ENCODE measurements around the gene TRAF3. TPM values are rescaled to one million over a fixed set of nuclear protein-coding genes. Genes with fewer than 3 reads are reported as not detected.

Gene TRAF3
- total RNA-seq, 1 experiment from 2014 or later, result 11.2 TPM

- H3K27me3 Mint-ChIP-seq (ENCODE audit: low read depth), result no peaks in the 10 kb centered on the region
These were observed 12.1 kb downstream of the TRAF3 start for GRCh38 chr14:102789349-102789748.

GRCh38 chr14:102793531-102794328 is 16.5 kb downstream of the TRAF3 start:
- Mint-ChIP-seq H3K36me3 (peaks cover 12% of the 10 kb centered on the region), H3K4me1 (peaks cover 5% of the 10 kb centered on the region), H3K27me3 (ENCODE audit: low read depth) (no peaks in the 10 kb centered on the region), H3K27ac (no peak overlapping the region), H3K4me3 (no peak overlapping the region), H3K9me3 (peaks cover 15% of the 10 kb centered on the region)
- ChIA-PET CTCF (no interaction called here), POLR2A (no interaction called here)
- ATAC-seq (no peak), DNase-seq (ENCODE audit: low spot score) (no peak)
- TF ChIP-seq ATF2 (CRISPR knock-in tag; IDR thresholded peaks at IDR 0.05; ENCODE audit: borderline replicate concordance, low read depth) (no peak), MLX (CRISPR knock-in tag; IDR thresholded peaks at IDR 0.05) (no peak), ZNF219 (CRISPR knock-in tag; IDR thresholded peaks at IDR 0.05; ENCODE audit: borderline replicate concordance) (no peak), ATF3 (CRISPR knock-in tag; conservative IDR thresholded peaks at IDR 0.05) (no peak), NR2C2 (CRISPR knock-in tag; IDR thresholded peaks at IDR 0.05) (no peak), AR (CRISPR knock-in tag; IDR thresholded peaks at IDR 0.05) (no peak), ZBTB21 (CRISPR knock-in tag; IDR thresholded peaks at IDR 0.05; ENCODE audit: borderline replicate concordance) (no peak), PRRX2 (CRISPR knock-in tag; IDR thresholded peaks at IDR 0.05) (no peak), GTF2I (CRISPR knock-in tag; conservative IDR thresholded peaks at IDR 0.05) (no peak), NFE2L1 (CRISPR knock-in tag; IDR thresholded peaks at IDR 0.05) (no peak), EMX1 (CRISPR knock-in tag; IDR thresholded peaks at IDR 0.05) (no peak), ETV6 (CRISPR knock-in tag; IDR thresholded peaks at IDR 0.05) (no peak), CDX4 (CRISPR knock-in tag; IDR thresholded peaks at IDR 0.05; ENCODE audit: borderline replicate concordance) (no peak), PRDM15 (CRISPR knock-in tag; IDR thresholded peaks at IDR 0.05) (no peak), CBFB (CRISPR knock-in tag; IDR thresholded peaks at IDR 0.05; ENCODE audit: low read depth) (no peak), ELF4 (CRISPR knock-in tag; IDR thresholded peaks at IDR 0.05; ENCODE audit: low read depth) (no peak)

More at GRCh38 chr14:102789349-102789748, 12.1 kb downstream of the TRAF3 start:
- ATAC-seq (no peak), DNase-seq (ENCODE audit: low spot score) (no peak)
- ChIA-PET CTCF (no interaction called here), POLR2A (no interaction called here)
- Mint-ChIP-seq H3K9me3 (peaks cover 15% of the 10 kb centered on the region), H3K4me1 (peaks cover 13% of the 10 kb centered on the region), H3K36me3 (peaks cover 12% of the 10 kb centered on the region), H3K27ac (no peak overlapping the region), H3K4me3 (no peak overlapping the region)
- TF ChIP-seq ESRRA (CRISPR knock-in tag; IDR thresholded peaks at IDR 0.05; ENCODE audit: borderline replicate concordance), result no peak
- TF ChIP-seq MXD4 (CRISPR knock-in tag; IDR thresholded peaks at IDR 0.05; ENCODE audit: borderline replicate concordance), result no peak
- no peak for TF ChIP-seq SP1 (CRISPR knock-in tag; conservative IDR thresholded peaks at IDR 0.05)
- TF ChIP-seq ERG (CRISPR knock-in tag; IDR thresholded peaks at IDR 0.05), result no peak
- no peak for TF ChIP-seq TEAD4 (CRISPR knock-in tag; IDR thresholded peaks at IDR 0.05)
- no peak for TF ChIP-seq FOXK1 (CRISPR knock-in tag; IDR thresholded peaks at IDR 0.05)
- TF ChIP-seq TCF7 (CRISPR knock-in tag; IDR thresholded peaks at IDR 0.05; ENCODE audit: low read depth), result no peak
- TF ChIP-seq MLX (CRISPR knock-in tag; IDR thresholded peaks at IDR 0.05), result no peak
- no peak for TF ChIP-seq CBFB (CRISPR knock-in tag; IDR thresholded peaks at IDR 0.05; ENCODE audit: low read depth)
- no peak for TF ChIP-seq NFYB (CRISPR knock-in tag; conservative IDR thresholded peaks at IDR 0.05; ENCODE audit: low read depth)

Measured in WTC11 (cell line).